Neural cell (in vitro differentiated cells): ENCODE data around the gene MYO5C.

Experiments
- EZH2 ChIP-seq: fragments of 200-600, 300-800 bp; shearing (Covaris generic), sonication (generic); IDR thresholded peaks from 2 replicates; pipeline ENCODE4 v1.6.1; 2014; ENCODE audit warnings: antibody characterized with exemption, low read length, borderline replicate concordance, mild to moderate bottlenecking; ENCODE audit not compliant: insufficient read depth, poor library complexity, severe bottlenecking
- RAD21 ChIP-seq: fragments of 450-650 bp; conservative IDR thresholded peaks from 2 replicates; pipeline ENCODE4 v1.6.1; 2014; ENCODE audit warnings: antibody characterized with exemption, mild to moderate bottlenecking, moderate library complexity
- SMC3 ChIP-seq: fragments of 450-650 bp; conservative IDR thresholded peaks from 2 replicates; pipeline ENCODE4 v1.6.1; 2014; ENCODE audit warnings: antibody characterized with exemption, mild to moderate bottlenecking, moderate library complexity; ENCODE audit not compliant: poor library complexity
- TAF1 ChIP-seq: IDR thresholded peaks from 2 replicates; pipeline ENCODE4 v1.6.1; 2012; ENCODE audit warnings: low read depth
- TF ChIP-seq, protein P1 (sequence below): fragments of 450-650 bp; IDR thresholded peaks from 2 replicates; pipeline ENCODE4 v1.5.1; 2014; ENCODE audit warnings: antibody characterized with exemption, mild to moderate bottlenecking, moderate library complexity; ENCODE audit not compliant: poor library complexity, severe bottlenecking
- TF ChIP-seq, protein P2 (sequence below): IDR thresholded peaks from 2 replicates; pipeline ENCODE4 v1.6.1; 2012; ENCODE audit warnings: borderline replicate concordance

DNA sequence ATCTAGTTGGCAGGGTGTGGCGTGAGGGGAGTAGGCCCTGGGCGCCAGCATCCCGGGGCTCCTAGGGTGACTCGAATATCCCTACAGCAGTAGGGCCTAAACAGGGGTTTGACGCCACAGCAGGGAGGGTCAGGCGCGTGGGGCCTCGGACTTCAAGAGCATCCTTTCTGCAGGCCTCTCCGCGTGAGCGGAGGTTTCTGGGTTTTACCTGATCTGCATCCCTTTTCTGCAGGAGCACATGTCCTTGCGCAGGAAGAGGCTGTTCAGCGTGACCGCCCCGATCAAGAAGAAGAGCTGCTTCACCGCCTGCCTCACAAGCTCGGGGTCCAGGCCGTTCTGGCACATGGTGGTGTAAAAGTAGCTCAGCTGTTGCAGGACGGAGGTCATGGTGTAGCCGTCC is 90.9 kb downstream of the MYO5C start:
- TF ChIP-seq, protein P1, sequence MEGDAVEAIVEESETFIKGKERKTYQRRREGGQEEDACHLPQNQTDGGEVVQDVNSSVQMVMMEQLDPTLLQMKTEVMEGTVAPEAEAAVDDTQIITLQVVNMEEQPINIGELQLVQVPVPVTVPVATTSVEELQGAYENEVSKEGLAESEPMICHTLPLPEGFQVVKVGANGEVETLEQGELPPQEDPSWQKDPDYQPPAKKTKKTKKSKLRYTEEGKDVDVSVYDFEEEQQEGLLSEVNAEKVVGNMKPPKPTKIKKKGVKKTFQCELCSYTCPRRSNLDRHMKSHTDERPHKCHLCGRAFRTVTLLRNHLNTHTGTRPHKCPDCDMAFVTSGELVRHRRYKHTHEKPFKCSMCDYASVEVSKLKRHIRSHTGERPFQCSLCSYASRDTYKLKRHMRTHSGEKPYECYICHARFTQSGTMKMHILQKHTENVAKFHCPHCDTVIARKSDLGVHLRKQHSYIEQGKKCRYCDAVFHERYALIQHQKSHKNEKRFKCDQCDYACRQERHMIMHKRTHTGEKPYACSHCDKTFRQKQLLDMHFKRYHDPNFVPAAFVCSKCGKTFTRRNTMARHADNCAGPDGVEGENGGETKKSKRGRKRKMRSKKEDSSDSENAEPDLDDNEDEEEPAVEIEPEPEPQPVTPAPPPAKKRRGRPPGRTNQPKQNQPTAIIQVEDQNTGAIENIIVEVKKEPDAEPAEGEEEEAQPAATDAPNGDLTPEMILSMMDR = no peak
- no peak for TF ChIP-seq SMC3
- TF ChIP-seq TAF1 = no peak
- TF ChIP-seq, protein P2, sequence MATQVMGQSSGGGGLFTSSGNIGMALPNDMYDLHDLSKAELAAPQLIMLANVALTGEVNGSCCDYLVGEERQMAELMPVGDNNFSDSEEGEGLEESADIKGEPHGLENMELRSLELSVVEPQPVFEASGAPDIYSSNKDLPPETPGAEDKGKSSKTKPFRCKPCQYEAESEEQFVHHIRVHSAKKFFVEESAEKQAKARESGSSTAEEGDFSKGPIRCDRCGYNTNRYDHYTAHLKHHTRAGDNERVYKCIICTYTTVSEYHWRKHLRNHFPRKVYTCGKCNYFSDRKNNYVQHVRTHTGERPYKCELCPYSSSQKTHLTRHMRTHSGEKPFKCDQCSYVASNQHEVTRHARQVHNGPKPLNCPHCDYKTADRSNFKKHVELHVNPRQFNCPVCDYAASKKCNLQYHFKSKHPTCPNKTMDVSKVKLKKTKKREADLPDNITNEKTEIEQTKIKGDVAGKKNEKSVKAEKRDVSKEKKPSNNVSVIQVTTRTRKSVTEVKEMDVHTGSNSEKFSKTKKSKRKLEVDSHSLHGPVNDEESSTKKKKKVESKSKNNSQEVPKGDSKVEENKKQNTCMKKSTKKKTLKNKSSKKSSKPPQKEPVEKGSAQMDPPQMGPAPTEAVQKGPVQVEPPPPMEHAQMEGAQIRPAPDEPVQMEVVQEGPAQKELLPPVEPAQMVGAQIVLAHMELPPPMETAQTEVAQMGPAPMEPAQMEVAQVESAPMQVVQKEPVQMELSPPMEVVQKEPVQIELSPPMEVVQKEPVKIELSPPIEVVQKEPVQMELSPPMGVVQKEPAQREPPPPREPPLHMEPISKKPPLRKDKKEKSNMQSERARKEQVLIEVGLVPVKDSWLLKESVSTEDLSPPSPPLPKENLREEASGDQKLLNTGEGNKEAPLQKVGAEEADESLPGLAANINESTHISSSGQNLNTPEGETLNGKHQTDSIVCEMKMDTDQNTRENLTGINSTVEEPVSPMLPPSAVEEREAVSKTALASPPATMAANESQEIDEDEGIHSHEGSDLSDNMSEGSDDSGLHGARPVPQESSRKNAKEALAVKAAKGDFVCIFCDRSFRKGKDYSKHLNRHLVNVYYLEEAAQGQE = no peak
- no peak for TF ChIP-seq RAD21
- TF ChIP-seq EZH2 = no peak
